Hematopoietic multipotent progenitor cell treated with erythropoietin and hydrocortisone succinate and interleukin-3 and kit ligand, for 6 days (in vitro differentiated cells): Measurements from ENCODE around the gene MSANTD4.
"Not testable (repeated sequence)": the region's sequence is repeated elsewhere in the genome, so short reads cannot be mapped to it uniquely, and the experiment has no call there.

Source experiments
- DNase-seq: peaks from one replicate; pipeline ENCODE4 v3.0.0-alpha.2; 2015

Gene MSANTD4

GRCh38 chr11:106012744-106013143 lies 9.3 kb downstream of the MSANTD4 start:
- no peak for DNase-seq

- no peak for DNase-seq
These were observed 10.6 kb downstream of the MSANTD4 start for GRCh38 chr11:106011481-106011880.

DNA sequence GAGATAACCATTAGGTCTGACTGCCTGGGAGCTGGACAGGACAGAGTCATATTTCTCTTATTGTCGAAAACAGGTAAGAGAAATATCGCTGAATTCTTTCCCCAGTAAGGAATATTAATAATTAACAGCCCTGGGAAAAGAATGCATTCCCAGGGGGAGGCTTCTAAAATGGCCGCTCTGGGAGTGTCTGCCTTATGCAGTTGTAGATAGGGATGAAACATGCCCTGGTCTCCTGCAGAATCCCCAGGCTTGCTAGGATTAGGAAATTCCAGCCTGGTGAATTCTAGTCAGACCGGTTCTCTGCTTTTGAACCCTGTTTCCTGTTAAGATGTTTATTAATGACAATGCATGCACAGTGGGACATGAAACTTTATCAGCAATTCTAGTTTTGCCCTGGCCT lies 18.9 kb downstream of the MSANTD4 start:
- DNase-seq: not testable (repeated sequence)

DNA sequence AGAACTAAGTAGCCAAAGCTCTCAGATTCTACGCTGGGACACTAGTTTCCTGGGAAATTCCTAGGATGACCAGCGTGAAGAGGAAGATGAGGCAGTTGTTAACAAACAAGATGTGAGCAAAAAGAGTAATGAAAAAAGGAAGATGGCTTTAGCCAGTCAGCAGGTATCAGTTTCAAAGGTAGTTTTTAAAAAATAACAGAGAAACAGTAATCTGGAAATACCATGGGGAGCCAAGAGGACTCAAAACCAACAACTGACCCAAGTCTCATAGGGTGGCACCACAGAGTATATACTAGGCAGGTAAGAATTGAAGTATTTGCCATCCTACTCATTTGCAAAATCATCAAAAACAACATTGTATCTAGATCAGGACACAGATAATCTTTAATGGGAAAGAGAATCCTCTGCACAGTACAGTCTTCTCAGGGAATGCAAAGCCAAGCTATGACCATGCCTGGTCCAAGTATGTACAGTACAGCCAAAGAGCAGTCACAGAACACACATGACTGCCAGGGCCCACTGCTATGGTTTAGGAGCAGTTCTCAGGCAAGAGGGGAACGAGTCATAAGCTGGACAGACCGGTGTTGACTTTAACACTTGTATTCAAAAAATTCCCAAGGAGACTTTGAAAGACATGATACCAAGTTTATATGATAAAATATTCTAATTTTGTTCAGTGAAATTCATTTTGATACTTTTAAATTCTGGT lies 20.6 kb downstream of the MSANTD4 start:
- DNase-seq: no peak

DNA sequence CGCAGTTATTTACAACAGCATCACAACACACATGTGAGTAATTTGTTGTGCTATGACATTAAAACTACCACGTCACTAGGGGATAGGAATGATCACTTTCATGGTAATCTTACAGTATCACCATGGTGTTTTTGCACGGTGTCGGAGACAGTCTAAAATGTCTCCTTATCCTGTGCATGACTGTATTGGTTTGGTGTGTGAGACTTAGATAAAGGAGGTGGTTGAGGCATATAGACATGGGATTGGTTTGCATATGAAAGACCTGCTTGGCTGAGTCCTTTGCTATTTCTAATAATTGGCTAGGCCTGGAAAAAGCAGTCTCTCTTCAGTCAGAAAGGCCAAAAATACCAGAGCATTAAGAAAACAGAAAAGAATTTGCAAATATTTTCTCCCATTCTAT lies 30.2 kb downstream of the MSANTD4 start:
- DNase-seq: peak; percentile 83

GRCh38 chr11:105989124-105989523 lies 32.9 kb downstream of the MSANTD4 start:
- no peak for DNase-seq

- no peak for DNase-seq
These were observed 33.8 kb downstream of the MSANTD4 start for GRCh38 chr11:105988197-105988596.

GRCh38 chr11:105986554-105986953 lies 35.5 kb downstream of the MSANTD4 start:
- no peak for DNase-seq

- no peak for DNase-seq
These were observed 41.9 kb downstream of the MSANTD4 start for GRCh38 chr11:105979997-105980703.

DNA sequence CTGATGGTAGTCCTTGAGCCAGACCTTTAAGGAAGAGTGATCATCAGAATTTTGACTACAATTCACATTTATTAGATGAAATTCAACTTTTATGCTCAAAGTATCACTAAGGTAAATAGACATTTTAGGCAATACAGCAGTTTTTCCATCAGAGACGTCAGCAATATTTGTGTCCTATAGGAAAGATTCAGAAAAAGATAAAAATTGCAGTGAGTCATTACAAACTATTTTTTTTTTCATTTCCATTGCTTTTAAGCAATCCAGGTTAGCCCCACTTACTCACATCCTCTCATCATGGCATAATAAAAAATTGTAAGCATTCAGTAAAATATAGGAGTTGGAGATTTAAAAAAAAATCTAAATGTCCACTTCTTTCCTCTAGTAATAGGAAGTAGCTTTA lies 46.9 kb downstream of the MSANTD4 start:
- no peak for DNase-seq

GRCh38 chr11:105969756-105970155 lies 52.3 kb downstream of the MSANTD4 start:
- no peak for DNase-seq

DNA sequence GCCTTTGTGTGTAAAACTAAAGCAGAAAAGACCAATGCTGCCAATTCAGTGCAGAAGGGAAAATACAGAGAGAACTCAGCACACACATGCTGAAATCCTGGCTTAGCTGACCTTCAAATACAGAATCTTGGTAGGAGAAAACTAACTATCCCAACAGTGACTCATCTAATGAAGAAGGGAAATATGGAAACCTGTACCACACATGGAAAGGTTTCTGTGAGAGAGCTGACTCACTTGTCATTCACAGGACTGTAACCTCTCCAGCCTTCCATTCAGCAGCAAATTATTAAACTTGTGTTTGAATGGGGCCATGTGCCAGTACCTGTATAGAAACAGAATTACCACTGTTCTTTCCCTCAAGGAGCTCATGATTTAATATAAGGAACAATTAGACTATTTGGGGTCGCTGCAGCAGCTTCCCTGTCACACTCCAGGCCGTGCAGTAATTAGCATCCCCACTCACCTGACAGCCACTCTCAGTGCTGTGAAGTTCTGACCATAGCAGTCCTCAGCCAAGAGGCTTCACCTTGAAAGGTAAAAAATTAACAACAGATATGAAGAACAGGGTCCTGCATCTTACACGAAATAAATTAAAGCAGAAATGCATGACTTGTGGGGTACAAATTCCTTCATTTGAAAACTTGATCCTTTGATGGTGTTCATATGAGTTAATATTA lies 53.9 kb downstream of the MSANTD4 start:
- no peak for DNase-seq

DNA sequence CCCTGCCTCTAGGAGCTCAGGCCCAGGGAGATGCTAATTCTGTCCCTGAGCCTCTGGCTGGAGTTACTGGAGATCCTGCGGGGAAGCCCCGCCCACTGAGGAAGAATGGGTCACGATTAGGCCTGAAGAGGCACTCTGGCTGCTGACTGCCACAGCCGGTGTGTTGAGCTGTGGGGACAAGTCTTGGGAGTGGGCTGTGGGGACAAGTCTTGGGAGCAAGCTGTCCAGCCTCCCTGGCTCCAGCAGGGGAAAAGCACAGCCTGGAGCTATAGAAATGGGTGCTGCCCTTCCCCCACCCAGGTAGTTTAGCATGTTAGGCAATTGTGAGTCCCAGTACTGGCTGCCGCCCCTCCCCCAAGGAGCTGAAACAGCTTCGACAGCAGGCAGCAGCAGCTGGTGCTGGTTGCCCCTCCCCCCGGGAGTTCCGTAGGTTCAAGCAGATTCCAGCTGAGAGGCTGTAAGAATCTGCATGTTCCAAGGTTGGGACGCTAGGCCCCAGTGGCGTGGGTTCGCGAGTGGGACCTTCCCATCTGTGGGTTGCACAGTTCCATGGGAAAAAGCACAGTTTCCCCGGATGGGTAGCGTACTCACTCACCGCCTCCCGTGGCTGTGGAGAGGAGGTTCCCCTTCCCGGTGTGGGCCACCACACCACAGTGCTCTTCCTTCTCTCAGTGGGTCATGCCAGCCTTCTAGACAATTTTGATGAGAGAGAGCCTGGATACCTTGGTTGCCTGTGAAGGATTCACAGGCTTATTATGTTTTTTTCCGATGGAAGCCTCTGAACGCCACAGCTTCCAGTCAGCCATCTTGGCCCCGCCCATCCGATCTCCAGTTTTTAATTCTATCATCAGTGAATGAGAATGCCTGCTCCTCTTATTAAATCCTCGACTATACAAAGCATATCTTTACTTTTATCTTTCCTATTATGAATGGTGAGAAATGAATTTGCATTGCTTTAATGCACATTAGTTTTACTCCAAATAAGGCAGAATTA lies 61.5 kb downstream of the MSANTD4 start:
- no peak for DNase-seq
